22Rv1 (cell line): Measurements from ENCODE around the gene WDR62.

Experiments
- H3K27ac ChIP-seq: fragments of 450-650 bp; 2 replicates; pipeline ENCODE4 v1.5.1; 2017
- CTCF ChIP-seq: fragments of 450-650 bp; IDR thresholded peaks from 2 replicates; pipeline ENCODE4 v1.5.1; 2017; ENCODE audit warnings: mild to moderate bottlenecking
- ZFX ChIP-seq: fragments of 450-650 bp; IDR thresholded peaks from 2 replicates; pipeline ENCODE4 v1.6.1; 2017; ENCODE audit warnings: antibody characterized with exemption, borderline replicate concordance

WDR62 gene

GRCh38 chr19:36114721-36115452 is 60.2 kb downstream of the WDR62 start, which contains the start of gene POLR2I:
POLR2I (minus strand) TSS chr19:36114875; CDS start chr19:36114856, 19 bp downstream.
- TF ChIP-seq ZFX (no peak), CTCF (no peak)
- H3K27ac ChIP-seq = peak within 1 kb of the TSS; percentile 86

GRCh38 chr19:36115453-36116343 is 61.0 kb downstream of the WDR62 start, which contains the start of gene TBCB:
TBCB (plus strand) TSS chr19:36115468; CDS start chr19:36115561, 93 bp downstream.
- H3K27ac ChIP-seq = peak within 1 kb of the TSS; percentile 86
- TF ChIP-seq ZFX (no peak), CTCF (no peak)

GRCh38 chr19:36116344-36116637 is 61.6 kb downstream of the WDR62 start:
- peak overlapping the region; percentile 86 for H3K27ac ChIP-seq
- no peak for TF ChIP-seq CTCF
- no peak for TF ChIP-seq ZFX

GRCh38 chr19:36120092-36120983 is 65.6 kb downstream of the WDR62 start:
- no peak for TF ChIP-seq ZFX
- TF ChIP-seq CTCF = no peak
- H3K27ac ChIP-seq = no peak overlapping the region

GRCh38 chr19:36120984-36121358 is 66.3 kb downstream of the WDR62 start:
- no peak for TF ChIP-seq ZFX
- no peak for TF ChIP-seq CTCF
- no peak overlapping the region for H3K27ac ChIP-seq

- TF ChIP-seq ZFX (no peak), CTCF (no peak)
These were observed 66.9 kb downstream of the WDR62 start for GRCh38 chr19:36121486-36122124.

More at GRCh38 chr19:36121486-36122124, 66.9 kb downstream of the WDR62 start:
- no peak overlapping the region for H3K27ac ChIP-seq
